Fibroblast of skin of left biceps (primary cell): ENCODE measurements around the gene CGN.

Experiments used
- DNase-seq, 2 experiments: peaks; one replicate each; pipeline ENCODE4 v3.0.0-alpha.2; 2013; ENCODE audit warnings: low read depth in 2 of 2

CGN gene

DNA sequence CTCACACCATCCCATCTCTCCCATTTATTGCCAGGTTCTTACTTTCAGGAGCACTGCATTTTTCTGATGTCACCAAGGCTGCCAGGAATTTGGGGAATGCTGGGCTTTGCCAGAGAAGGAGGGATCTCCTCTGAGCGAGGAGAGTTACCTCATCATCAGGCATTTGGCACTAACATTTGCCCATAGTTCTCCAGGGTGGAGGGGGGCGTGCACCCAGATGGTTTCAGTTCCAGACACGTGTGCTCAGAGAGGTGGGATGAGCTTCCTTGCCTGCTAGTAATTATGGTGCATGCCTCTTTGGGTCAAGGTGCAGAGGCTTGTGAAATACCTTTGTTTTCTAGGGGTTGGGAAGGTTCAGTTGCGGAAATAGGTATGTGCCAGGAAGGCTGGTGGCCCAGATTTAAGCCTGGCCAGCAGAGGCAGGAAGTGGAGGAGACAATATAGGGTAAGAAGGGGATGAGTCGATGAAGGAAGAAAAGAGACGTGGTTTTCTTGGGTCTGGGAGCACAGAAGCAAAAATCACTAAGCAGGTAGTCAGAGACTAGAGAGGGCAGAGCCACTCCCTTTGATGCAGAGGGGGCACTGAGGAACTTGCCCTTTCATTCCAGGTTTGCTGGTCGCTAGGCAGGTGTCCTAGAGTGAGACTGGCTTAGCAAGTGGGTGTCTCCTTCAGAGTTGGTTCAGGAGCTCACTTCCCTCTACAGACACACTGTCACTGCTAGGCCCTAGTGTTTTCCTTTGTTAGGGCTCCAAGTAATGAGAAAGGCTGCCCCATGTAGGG, 36.1 kb downstream of the CGN start:
- peak; percentile 92 to 93 for DNase-seq

DNA sequence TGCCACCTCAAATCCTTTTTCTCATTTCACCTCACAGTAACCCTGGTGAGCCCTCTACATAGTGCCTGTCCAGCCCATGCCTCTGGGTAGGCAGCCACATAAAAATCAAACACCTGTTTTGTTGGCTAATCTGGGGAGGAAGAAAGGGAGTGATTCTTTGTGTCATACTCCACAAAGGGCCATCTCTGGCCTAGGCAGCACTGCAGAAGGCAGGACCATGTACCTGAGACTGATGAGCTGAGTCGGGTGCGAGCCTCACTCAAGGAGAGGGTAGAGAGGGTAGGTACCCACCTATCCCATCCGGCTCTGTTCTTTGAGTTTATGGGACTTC, 36.7 kb downstream of the CGN start:
- no peak for DNase-seq

- no peak for DNase-seq
Measured at GRCh38 chr1:151549199-151549598, 38.0 kb downstream of the CGN start.

GRCh38 chr1:151553659-151554058, 42.5 kb downstream of the CGN start:
- no peak for DNase-seq

DNA sequence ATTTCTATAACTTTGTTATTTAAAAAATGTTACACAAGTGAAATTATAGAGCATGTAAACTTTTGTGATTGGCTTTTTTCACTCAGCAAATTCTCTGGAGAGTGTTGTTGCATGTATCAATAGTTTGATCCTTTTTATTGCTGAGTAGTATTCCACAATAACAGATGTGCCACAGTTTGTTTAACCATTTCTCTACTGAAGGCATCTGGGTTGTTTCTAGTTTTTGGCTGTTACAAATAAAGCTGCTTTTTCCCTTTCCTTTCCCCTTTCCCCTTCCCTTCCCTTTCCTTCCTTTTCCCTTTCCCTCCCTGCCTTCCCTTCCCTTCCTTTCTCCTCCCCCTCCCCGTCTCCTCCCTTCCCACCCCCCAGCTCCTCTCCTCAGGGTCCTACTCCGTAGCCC, 44.9 kb downstream of the CGN start:
- no peak for DNase-seq

DNA sequence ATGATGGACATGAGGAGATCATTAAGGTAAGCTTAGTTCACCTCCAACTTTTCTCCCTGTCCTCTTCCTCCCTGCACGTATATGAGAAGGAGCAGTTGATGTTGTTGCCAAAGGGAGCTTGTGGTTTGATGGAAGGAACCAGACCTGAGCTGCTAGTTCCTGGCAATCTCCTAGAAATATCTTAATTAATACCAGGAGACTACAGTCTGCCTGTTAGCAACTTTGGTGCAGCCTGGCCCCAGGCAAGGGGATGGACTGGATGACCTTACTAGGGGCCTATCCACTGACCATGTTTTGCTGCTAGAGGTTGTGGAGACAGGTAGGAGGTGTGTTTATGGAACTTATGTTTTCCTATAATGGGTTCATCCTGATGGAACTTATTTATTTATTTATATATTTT, 51.5 kb downstream of the CGN start:
- no peak for DNase-seq

DNA sequence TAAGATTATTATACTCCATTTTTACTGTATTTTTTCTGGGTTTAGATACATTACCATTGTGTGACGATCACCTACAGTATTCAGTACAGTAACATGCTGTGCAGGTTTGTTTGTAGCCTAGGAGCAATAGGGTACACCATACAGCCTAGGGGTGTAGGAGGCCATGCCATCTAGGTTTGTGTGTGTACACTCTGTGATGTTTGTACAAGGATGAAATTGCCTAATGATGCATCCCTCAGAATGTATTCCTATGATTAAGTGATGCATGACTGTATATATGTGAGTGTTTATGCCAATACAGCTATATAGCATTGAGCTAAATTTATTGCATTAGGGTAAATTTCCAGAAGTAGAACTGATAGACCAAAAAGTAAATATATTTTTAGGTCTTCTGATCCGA, 52.2 kb downstream of the CGN start:
- no peak for DNase-seq

- DNase-seq, result no peak
Measured at GRCh38 chr1:151565502-151566189, 54.5 kb downstream of the CGN start.

- no peak for DNase-seq
Measured at GRCh38 chr1:151568626-151569088, 57.5 kb downstream of the CGN start.

- DNase-seq, result no peak
Measured at GRCh38 chr1:151570819-151571218, 59.6 kb downstream of the CGN start.

DNA sequence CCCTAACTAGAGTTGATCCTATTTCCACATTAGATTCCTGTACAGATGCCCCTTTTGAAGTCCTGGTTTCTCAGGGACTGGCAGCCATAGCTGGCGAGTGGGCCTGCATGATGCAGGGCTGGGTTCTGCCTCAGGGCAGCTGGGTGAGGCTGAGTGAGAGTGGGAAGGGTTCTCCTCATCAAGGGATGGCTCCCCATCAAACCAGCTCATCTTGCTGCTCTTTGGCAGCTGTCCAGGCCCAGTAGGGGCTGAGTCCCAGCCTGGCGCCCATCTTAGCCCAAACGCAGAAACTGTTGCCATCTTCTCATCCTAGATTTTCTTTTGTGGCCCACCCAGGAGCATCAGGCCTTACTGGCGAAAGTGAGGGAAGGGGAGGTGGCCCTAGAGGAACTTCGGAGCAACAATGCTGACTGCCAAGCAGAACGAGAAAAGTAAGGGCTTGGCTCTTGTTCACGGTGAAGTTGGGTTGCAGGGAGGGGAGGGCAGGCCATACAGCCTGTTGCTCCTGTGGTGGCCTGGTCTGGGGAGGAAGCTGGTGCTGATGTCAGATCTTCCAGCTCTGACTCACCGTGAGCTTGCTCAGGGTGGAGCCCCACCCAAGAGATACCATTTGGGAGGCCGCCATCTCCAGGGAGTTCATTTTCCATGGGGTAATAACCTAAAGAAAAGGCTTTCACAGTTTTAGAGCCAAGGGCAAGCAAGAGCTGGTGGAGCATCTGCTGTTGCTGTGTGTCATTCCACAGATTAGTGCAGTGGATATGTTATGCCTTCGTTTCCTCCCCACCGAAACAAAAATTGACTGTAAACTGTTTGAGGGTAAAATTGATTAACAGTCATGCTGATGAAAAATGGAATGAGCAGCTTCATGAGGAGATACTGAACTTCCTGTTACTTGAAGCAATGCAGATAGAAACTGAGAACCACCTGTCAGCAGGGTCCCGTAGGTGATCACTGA, 63.7 kb downstream of the CGN start:
- peak in 1 of 2 experiments; percentile 12 for DNase-seq

- DNase-seq, result no peak
Measured at GRCh38 chr1:151577173-151577572, 66.0 kb downstream of the CGN start.

GRCh38 chr1:151578941-151579340, 67.8 kb downstream of the CGN start:
- DNase-seq, result no peak

DNA sequence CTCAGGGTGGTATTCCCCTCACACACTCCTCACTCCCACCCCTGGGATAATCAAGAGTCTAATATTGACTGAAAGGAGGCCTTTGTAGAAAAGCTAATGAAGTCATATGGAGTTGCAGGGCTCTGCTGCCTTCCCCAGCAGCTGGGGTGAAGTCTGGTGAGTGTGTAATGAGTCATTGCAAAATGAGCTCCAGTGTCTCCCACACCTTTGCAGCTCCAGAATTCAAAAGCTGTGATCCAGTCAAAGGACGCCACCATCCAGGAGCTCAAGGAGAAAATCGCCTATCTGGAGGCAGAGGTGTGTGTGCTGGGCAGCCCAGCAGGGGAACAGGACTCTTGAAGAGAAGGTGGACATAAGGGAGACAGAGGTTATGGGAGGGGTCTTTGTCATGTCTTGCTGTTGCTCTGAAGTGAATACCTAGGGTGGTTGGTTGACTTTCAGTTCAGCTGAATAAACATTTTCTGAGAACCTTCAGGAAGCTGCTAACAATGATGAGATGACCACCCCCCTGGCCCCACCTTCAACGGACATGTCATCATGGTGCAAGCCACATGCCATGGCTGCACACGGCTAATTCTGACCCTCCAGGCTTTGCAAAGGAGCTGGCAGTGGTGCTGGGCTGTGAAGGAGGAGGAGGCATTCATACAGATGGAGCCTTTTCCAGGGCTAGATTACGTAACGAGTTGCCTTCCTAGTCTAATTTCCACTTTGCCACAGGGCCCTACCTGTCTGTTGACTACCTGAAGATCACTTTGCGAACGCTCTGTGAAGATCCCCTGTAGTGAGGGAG, 68.4 kb downstream of the CGN start:
- DNase-seq, result no peak

- no peak for DNase-seq
Measured at GRCh38 chr1:151581451-151581850, 70.3 kb downstream of the CGN start.

DNA sequence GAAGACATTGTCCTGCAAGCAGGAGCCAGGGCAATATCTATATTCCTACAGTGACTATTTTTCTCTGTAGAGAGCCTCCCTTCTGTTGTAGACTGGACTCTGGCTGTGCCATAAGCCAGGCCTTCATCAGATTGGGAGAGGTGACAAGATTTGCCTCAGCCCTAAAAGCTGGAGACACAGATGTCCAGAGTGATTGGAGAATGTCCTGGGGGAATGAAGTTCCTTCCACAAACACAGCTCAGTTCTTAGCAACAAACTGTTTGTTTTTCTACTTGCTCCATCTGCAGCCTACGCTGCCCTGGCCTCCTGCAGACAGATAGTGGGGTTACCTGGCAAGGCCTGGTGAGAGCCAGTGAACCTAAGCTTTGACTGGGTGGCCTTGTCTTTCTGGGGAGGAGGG, 70.7 kb downstream of the CGN start:
- no peak for DNase-seq

DNA sequence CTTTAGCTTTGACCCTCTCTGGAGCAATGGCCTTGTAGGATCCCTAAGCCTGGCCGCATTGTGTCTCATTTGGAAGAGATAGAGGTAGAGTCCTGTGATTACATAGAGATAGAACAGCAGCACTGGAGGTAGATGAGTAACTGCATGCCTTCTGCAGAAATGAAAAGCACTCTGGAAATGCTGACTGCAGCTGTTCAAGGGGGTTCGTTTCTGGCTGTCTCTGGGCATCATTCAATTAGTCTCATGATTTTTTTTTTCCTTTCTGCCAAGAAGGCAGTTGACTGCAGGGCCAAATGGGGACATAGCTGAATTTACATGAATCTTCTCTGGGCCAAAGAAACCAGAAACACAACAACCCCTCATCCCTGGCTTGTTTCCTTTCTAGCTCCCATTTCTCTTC, 72.6 kb downstream of the CGN start:
- DNase-seq, result no peak

DNA sequence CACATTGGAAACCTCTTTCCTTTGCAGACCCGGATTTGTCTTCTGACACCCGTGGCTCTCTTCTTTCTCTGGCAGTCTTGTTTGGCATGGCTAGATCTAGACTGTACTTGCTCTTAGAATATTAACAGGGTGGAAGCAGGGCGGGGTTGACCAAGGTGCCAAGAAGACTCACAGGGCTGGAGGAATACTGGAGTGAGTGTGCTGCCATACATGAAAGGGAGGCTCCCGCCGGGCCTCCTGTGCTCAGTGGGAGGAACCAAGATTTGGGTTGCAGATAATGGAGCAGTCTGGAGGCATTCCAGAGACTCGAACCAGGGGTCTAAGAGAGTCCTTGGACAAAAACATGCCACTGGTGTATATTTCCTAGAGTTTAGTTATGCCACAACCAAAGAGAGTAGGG, 73.1 kb downstream of the CGN start:
- DNase-seq, result no peak

GRCh38 chr1:151584780-151585179, 73.6 kb downstream of the CGN start:
- no peak for DNase-seq

GRCh38 chr1:151585622-151586021, 74.4 kb downstream of the CGN start:
- no peak for DNase-seq
